ENCODE data around the gene MYCN.

DNA sequence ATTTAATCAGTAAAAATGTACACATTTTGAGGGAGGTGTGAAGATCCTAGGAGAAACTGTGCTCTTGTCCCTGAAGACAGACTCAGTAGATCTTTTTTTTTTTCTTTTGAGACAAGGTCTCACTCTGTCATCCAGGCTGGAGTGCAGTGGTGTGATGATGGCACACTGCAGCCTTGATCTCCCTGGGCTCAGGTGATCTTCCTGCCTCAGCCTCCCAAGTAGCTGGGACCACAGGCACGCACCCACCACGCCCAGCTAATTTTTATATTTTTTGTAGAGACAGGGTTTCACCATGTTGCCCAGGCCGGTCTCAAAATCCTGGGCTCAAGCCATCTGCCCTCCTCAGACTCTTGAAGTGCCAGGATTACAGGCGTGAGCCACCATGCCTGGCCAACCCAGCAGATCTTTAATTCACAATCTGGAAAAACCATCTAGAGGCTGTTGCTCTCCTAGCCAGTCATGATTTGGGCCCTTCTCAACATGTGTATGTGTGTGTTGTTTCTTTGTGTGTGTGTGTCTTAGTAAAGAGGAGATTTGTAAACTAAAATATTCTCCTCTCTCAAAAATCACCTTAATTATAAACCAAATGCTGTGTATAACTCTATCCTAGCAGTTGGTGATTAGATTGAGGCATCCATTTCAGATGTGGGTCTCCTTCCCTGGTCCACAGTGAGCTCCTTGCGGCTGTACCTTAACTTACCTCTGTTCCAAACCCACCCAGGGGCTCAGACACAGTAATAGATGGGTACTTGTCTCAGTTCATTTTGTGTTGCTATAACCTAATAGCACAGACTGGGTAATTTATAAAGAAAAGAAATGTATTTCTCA is 3.9 kb upstream of the MYCN start:
- TF ChIP-seq SMC3 (IDR thresholded peaks at IDR 0.05; ENCODE audit: low read depth, low read length): no peak
- TF ChIP-seq, protein P1, sequence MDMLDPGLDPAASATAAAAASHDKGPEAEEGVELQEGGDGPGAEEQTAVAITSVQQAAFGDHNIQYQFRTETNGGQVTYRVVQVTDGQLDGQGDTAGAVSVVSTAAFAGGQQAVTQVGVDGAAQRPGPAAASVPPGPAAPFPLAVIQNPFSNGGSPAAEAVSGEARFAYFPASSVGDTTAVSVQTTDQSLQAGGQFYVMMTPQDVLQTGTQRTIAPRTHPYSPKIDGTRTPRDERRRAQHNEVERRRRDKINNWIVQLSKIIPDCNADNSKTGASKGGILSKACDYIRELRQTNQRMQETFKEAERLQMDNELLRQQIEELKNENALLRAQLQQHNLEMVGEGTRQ (IDR thresholded peaks at IDR 0.05; ENCODE audit: low read depth, low read length): no peak
- TF ChIP-seq POLR2A (IDR thresholded peaks at IDR 0.05; ENCODE audit: low read depth, low read length): no peak
- TF ChIP-seq, protein P2, sequence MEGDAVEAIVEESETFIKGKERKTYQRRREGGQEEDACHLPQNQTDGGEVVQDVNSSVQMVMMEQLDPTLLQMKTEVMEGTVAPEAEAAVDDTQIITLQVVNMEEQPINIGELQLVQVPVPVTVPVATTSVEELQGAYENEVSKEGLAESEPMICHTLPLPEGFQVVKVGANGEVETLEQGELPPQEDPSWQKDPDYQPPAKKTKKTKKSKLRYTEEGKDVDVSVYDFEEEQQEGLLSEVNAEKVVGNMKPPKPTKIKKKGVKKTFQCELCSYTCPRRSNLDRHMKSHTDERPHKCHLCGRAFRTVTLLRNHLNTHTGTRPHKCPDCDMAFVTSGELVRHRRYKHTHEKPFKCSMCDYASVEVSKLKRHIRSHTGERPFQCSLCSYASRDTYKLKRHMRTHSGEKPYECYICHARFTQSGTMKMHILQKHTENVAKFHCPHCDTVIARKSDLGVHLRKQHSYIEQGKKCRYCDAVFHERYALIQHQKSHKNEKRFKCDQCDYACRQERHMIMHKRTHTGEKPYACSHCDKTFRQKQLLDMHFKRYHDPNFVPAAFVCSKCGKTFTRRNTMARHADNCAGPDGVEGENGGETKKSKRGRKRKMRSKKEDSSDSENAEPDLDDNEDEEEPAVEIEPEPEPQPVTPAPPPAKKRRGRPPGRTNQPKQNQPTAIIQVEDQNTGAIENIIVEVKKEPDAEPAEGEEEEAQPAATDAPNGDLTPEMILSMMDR (conservative IDR thresholded peaks at IDR 0.05; ENCODE audit: low read depth, low read length): no peak
- TF ChIP-seq CEBPB (IDR thresholded peaks at IDR 0.05; ENCODE audit: low read depth, low read length): no peak
- TF ChIP-seq RAD21 (IDR thresholded peaks at IDR 0.05; ENCODE audit: low read length): no peak
- TF ChIP-seq CHD1 (IDR thresholded peaks at IDR 0.05; ENCODE audit: low read depth, low read length): no peak
- TF ChIP-seq MAZ (IDR thresholded peaks at IDR 0.05; ENCODE audit: borderline replicate concordance, low read depth, low read length): no peak
- no peak for TF ChIP-seq MXI1 (IDR thresholded peaks at IDR 0.05; ENCODE audit: borderline replicate concordance, low read depth, low read length)
- no peak for TF ChIP-seq FOS (IDR thresholded peaks at IDR 0.05; ENCODE audit: low read depth, low read length)
- TF ChIP-seq, protein P3, sequence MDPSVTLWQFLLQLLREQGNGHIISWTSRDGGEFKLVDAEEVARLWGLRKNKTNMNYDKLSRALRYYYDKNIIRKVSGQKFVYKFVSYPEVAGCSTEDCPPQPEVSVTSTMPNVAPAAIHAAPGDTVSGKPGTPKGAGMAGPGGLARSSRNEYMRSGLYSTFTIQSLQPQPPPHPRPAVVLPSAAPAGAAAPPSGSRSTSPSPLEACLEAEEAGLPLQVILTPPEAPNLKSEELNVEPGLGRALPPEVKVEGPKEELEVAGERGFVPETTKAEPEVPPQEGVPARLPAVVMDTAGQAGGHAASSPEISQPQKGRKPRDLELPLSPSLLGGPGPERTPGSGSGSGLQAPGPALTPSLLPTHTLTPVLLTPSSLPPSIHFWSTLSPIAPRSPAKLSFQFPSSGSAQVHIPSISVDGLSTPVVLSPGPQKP (IDR thresholded peaks at IDR 0.05; ENCODE audit: borderline replicate concordance, low read depth, low read length): no peak
